ENCODE measurements around the gene SPTBN5.

DNA sequence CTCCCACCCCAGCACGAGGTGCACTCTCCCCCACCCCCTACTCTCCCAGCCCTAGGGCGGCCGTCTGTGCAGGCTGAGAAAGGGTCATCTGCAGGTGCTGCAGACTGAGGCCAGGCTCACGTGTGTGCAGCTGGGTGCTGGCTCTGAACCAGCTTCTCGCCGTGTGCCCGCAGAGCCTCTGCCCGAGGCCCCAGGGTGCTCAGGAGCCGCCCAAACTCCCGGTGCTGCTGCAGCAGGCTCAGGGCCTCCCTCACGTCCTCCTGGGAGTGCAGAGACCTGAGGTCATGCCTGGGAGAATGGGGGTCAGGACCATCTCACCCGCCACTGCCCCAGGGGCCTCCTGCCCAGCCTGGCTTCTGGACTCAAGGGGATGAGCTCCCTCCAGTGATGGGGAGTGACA lies 17.2 kb downstream of the SPTBN5 start:
- TF ChIP-seq, protein P1, sequence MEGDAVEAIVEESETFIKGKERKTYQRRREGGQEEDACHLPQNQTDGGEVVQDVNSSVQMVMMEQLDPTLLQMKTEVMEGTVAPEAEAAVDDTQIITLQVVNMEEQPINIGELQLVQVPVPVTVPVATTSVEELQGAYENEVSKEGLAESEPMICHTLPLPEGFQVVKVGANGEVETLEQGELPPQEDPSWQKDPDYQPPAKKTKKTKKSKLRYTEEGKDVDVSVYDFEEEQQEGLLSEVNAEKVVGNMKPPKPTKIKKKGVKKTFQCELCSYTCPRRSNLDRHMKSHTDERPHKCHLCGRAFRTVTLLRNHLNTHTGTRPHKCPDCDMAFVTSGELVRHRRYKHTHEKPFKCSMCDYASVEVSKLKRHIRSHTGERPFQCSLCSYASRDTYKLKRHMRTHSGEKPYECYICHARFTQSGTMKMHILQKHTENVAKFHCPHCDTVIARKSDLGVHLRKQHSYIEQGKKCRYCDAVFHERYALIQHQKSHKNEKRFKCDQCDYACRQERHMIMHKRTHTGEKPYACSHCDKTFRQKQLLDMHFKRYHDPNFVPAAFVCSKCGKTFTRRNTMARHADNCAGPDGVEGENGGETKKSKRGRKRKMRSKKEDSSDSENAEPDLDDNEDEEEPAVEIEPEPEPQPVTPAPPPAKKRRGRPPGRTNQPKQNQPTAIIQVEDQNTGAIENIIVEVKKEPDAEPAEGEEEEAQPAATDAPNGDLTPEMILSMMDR (conservative IDR thresholded peaks at IDR 0.05; ENCODE audit: low read depth, low read length) = no peak
- TF ChIP-seq EZH2phosphoT487 (IDR thresholded peaks at IDR 0.05; ENCODE audit: borderline replicate concordance, low read length) = no peak

Measured in PC-3 (cell line).